ENCODE data around the gene RPH3AL. TPM values are rescaled to one million over a fixed set of nuclear protein-coding genes. Genes with fewer than 3 reads are reported as not detected.

Gene RPH3AL
- total and polyA plus RNA-seq, 7 experiments from 2014 or later: 0.84 to 19.6 (median 4.3) TPM

GRCh38 chr17:193426-193810 lies 159.2 kb downstream of the RPH3AL start:
- ATAC-seq (no peak), DNase-seq (no peak)
- no peaks in the 10 kb centered on the region for H3K36me3 Mint-ChIP-seq
- no peaks in the 10 kb centered on the region for H3K27me3 ChIP-seq (ENCODE audit: control insufficient read depth in 2 of 2, insufficient read depth in 2 of 2, low read length in 2 of 2)
- no peaks in the 10 kb centered on the region for H3K9me3 ChIP-seq (ENCODE audit: control insufficient read depth in 2 of 3, low read length in 3 of 3)
- ChIA-PET CTCF (no interaction called here), POLR2A (no interaction called here)
- peaks cover 0 to 2% (median 0%) of the 10 kb centered on the region in 11 donors for H3K9me3 Mint-ChIP-seq
- H3K27me3 Mint-ChIP-seq: peaks cover 0 to 8% (median 0%) of the 10 kb centered on the region in 5 donors
- H3K27ac ChIP-seq (ENCODE audit: low read depth, low read length): no peak overlapping the region
- H3K27ac Mint-ChIP-seq: no peak overlapping the region
- intact Hi-C loops (cut with micrococcal nuclease): no loop called here
- no peak overlapping the region for H3K4me3 ChIP-seq (ENCODE audit: low read length)
- no peaks in the 10 kb centered on the region for H3K36me3 ChIP-seq (ENCODE audit: control insufficient read depth in 2 of 3, insufficient read depth in 3 of 3, low read length in 3 of 3)
- no peaks in the 10 kb centered on the region for H3K4me1 ChIP-seq (ENCODE audit: control insufficient read depth in 2 of 2, insufficient read depth in 2 of 2, low read length in 2 of 2)
- H3K4me1 Mint-ChIP-seq: no peaks in the 10 kb centered on the region
- no peak overlapping the region for H3K4me3 Mint-ChIP-seq

DNA sequence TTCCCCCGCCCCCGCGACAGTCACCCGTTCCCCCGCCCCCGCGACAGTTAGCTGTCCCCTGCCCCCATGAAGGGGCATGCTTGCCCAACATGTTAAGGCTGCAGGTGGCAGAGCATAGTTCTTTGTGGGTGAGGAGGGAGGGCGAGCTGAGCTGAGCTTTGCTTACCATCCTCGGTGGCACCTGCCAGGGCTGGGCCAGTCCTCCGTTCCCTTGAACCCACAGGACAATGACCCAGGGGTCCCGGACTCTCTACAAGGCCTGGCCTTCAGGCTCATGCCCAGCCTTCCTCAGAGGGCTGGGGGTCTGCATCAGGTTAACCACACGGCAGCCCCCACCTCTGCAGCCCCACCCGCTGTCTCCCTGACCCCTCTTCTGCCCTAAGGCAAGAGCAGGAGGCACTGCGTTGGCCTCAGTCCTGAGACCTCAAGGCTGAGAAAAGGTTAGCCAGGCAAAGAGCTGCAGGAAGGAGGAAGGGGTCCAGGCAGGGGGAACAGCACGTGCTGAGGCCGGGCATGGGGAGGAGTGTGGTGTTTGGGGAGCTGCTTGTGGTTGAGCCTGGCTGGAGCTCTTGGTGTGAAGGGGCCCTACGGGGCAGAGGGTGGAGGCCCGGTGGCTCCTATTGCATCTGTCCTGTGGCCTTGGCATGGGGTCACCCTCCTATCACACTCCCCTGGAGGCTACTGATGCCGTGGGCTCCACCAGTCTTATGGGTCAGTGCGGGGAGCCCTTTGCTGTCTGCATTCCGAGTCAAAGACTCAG lies 159.8 kb downstream of the RPH3AL start:
- ATAC-seq: no peak
- H3K4me1 ChIP-seq (ENCODE audit: control insufficient read depth in 2 of 2, insufficient read depth in 2 of 2, low read length in 2 of 2): no peaks in the 10 kb centered on the region
- no peak overlapping the region for H3K4me3 ChIP-seq (ENCODE audit: low read length)
- H3K9me3 Mint-ChIP-seq: peaks cover 0 to 2% (median 0%) of the 10 kb centered on the region in 11 donors
- no peak overlapping the region for H3K27ac Mint-ChIP-seq
- intact Hi-C loops (cut with micrococcal nuclease): no loop called here
- CTCF ChIA-PET: no interaction called here
- no peaks in the 10 kb centered on the region for H3K36me3 Mint-ChIP-seq
- no peak overlapping the region for H3K27ac ChIP-seq (ENCODE audit: low read depth, low read length)
- H3K27me3 Mint-ChIP-seq: peaks cover 0 to 6% (median 0%) of the 10 kb centered on the region in 5 donors
- no peaks in the 10 kb centered on the region for H3K27me3 ChIP-seq (ENCODE audit: control insufficient read depth in 2 of 2, insufficient read depth in 2 of 2, low read length in 2 of 2)
- no peaks in the 10 kb centered on the region for H3K36me3 ChIP-seq (ENCODE audit: control insufficient read depth in 2 of 3, insufficient read depth in 3 of 3, low read length in 3 of 3)
- no peaks in the 10 kb centered on the region for H3K9me3 ChIP-seq (ENCODE audit: control insufficient read depth in 2 of 3, low read length in 3 of 3)
- no peaks in the 10 kb centered on the region for H3K4me1 Mint-ChIP-seq
- no peak for DNase-seq
- POLR2A ChIA-PET: no interaction called here
- no peak overlapping the region for H3K4me3 Mint-ChIP-seq

GRCh38 chr17:189444-189843 lies 163.2 kb downstream of the RPH3AL start:
- Histone ChIP-seq H3K4me1 (ENCODE audit: control insufficient read depth in 2 of 2, insufficient read depth in 2 of 2, low read length in 2 of 2) (no peaks in the 10 kb centered on the region), H3K27ac (ENCODE audit: low read depth, low read length) (no peak overlapping the region), H3K4me3 (ENCODE audit: low read length) (no peak overlapping the region), H3K9me3 (ENCODE audit: control insufficient read depth in 2 of 3, low read length in 3 of 3) (no peaks in the 10 kb centered on the region), H3K36me3 (ENCODE audit: control insufficient read depth in 2 of 3, insufficient read depth in 3 of 3, low read length in 3 of 3) (no peaks in the 10 kb centered on the region), H3K27me3 (ENCODE audit: control insufficient read depth in 2 of 2, insufficient read depth in 2 of 2, low read length in 2 of 2) (no peaks in the 10 kb centered on the region)
- Mint-ChIP-seq H3K9me3 (peaks cover 0 to 2% (median 0%) of the 10 kb centered on the region in 11 donors), H3K27me3 (peaks cover 0 to 16% (median 9%) of the 10 kb centered on the region in 5 donors), H3K4me1 (peaks cover 0 to 21% (median 0%) of the 10 kb centered on the region in 7 donors), H3K36me3 (no peaks in the 10 kb centered on the region), H3K27ac (peak overlapping the region in 1 of 9 donors; percentile 59), H3K4me3 (no peak overlapping the region)
- ATAC-seq (no peak), DNase-seq (no peak)
- ChIA-PET POLR2A (no interaction called here), CTCF (no interaction called here)
- intact Hi-C loops (cut with micrococcal nuclease): no loop called here

- Histone ChIP-seq H3K36me3 (ENCODE audit: control insufficient read depth in 2 of 3, insufficient read depth in 3 of 3, low read length in 3 of 3) (no peaks in the 10 kb centered on the region), H3K4me3 (ENCODE audit: low read length) (no peak overlapping the region), H3K9me3 (ENCODE audit: control insufficient read depth in 2 of 3, low read length in 3 of 3) (no peaks in the 10 kb centered on the region), H3K27me3 (ENCODE audit: control insufficient read depth in 2 of 2, insufficient read depth in 2 of 2, low read length in 2 of 2) (no peaks in the 10 kb centered on the region), H3K4me1 (ENCODE audit: control insufficient read depth in 2 of 2, insufficient read depth in 2 of 2, low read length in 2 of 2) (no peaks in the 10 kb centered on the region), H3K27ac (ENCODE audit: low read depth, low read length) (no peak overlapping the region)
- Mint-ChIP-seq H3K27ac (no peak overlapping the region), H3K9me3 (no peaks in the 10 kb centered on the region), H3K27me3 (peaks cover 19 to 40% (median 28%) of the 10 kb centered on the region in 5 donors), H3K4me1 (peaks cover 0 to 22% (median 2%) of the 10 kb centered on the region in 7 donors), H3K36me3 (peaks cover 0 to 2% (median 0%) of the 10 kb centered on the region in 5 donors), H3K4me3 (no peak overlapping the region)
- DNase-seq (no peak), ATAC-seq (no peak)
- intact Hi-C loops (cut with micrococcal nuclease): no loop called here
- ChIA-PET CTCF (no interaction called here), POLR2A (no interaction called here)
Measured at GRCh38 chr17:187130-187529, 165.5 kb downstream of the RPH3AL start.

DNA sequence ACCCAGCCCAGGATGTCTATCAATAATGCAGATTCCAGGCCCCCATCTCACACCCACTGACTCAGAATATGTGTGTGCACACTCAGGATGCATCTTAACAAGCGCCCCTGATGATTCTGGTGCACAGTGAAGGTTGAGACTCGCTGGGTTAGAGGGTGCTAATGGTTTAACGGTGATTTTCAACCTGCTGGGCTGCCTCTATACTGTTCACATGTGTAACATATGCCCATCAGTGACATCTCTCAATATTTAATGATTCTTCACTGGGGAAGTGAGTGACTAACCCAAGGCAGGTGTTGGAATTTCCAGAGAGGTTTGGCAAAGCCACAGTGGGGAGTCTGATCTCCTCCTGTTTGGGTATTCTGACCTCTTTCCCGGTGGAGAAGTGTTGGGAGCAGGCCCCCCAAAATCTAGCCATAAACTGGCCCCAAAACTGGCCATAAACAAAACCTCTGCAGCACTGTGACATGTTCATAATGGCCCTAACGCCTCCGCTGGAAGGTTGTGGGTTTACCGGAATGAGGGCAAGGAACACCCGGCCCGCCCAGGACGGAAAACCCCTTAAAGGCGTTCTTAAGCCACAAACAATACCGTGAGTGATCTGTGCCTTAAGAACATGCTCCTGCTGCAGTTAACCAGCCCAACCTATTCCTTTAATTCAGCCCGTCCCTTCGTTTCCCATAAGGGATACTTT lies 167.0 kb downstream of the RPH3AL start:
- Histone ChIP-seq H3K4me3 (ENCODE audit: low read length) (no peak overlapping the region), H3K36me3 (ENCODE audit: control insufficient read depth in 2 of 3, insufficient read depth in 3 of 3, low read length in 3 of 3) (no peaks in the 10 kb centered on the region), H3K27me3 (ENCODE audit: control insufficient read depth in 2 of 2, insufficient read depth in 2 of 2, low read length in 2 of 2) (peaks cover 0 to 4% of the 10 kb centered on the region in 2 donors), H3K9me3 (ENCODE audit: control insufficient read depth in 2 of 3, low read length in 3 of 3) (no peaks in the 10 kb centered on the region), H3K27ac (ENCODE audit: low read depth, low read length) (no peak overlapping the region), H3K4me1 (ENCODE audit: control insufficient read depth in 2 of 2, insufficient read depth in 2 of 2, low read length in 2 of 2) (no peaks in the 10 kb centered on the region)
- ChIA-PET POLR2A (no interaction called here), CTCF (no interaction called here)
- H3K4me1 Mint-ChIP-seq: peaks cover 0 to 25% (median 6%) of the 10 kb centered on the region in 7 donors
- ATAC-seq: no peak
- H3K9me3 Mint-ChIP-seq: no peaks in the 10 kb centered on the region
- DNase-seq: peak in 2 of 9 donors; percentile 21 to 64
- intact Hi-C loops (cut with micrococcal nuclease): no loop called here
- H3K27ac Mint-ChIP-seq: peak overlapping the region in 2 of 9 donors; percentile 62 to 73
- H3K27me3 Mint-ChIP-seq: peaks cover 23 to 43% (median 32%) of the 10 kb centered on the region in 5 donors
- peaks cover 0 to 5% (median 0%) of the 10 kb centered on the region in 5 donors for H3K36me3 Mint-ChIP-seq
- H3K4me3 Mint-ChIP-seq: peak overlapping the region in 3 of 10 donors; percentile 45 to 75 (median 46)

DNA sequence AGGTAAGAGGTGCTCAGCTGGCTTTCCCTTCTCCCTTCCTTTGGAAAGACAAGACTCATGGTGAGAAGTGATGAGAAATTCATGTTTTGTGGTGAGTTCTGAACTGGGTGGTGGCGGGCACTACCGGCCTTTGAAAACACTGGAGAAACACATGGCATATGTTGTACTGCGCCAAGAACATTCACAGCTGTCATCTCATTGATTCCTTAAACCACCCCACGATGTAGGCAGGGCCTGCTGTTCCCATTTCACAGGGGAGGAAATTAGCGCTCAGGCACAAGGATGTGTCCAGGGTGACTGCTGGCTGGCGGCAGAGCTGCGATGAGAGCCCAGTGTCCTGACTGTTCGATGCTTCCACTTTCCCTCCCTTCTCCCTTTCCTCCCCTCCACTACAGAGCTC lies 169.6 kb downstream of the RPH3AL start:
- H3K4me1 ChIP-seq (ENCODE audit: control insufficient read depth in 2 of 2, insufficient read depth in 2 of 2, low read length in 2 of 2): no peaks in the 10 kb centered on the region
- H3K4me3 ChIP-seq (ENCODE audit: low read length): no peak overlapping the region
- Mint-ChIP-seq H3K36me3 (peaks cover 0 to 5% (median 0%) of the 10 kb centered on the region in 5 donors), H3K4me1 (peaks cover 0 to 25% (median 6%) of the 10 kb centered on the region in 7 donors), H3K27me3 (peaks cover 28 to 52% (median 42%) of the 10 kb centered on the region in 5 donors), H3K4me3 (peak overlapping the region in 1 of 10 donors; percentile 73), H3K27ac (no peak overlapping the region), H3K9me3 (no peaks in the 10 kb centered on the region)
- POLR2A ChIA-PET: no interaction called here
- intact Hi-C loops (cut with micrococcal nuclease): no loop called here
- no peak overlapping the region for H3K27ac ChIP-seq (ENCODE audit: low read depth, low read length)
- DNase-seq (no peak), ATAC-seq (no peak)
- H3K27me3 ChIP-seq (ENCODE audit: control insufficient read depth in 2 of 2, insufficient read depth in 2 of 2, low read length in 2 of 2): peaks cover 0 to 7% of the 10 kb centered on the region in 2 donors
- no peaks in the 10 kb centered on the region for H3K9me3 ChIP-seq (ENCODE audit: control insufficient read depth in 2 of 3, low read length in 3 of 3)
- CTCF ChIA-PET: interaction anchor here (0.6 kb wide), 1 partner anchor 126 kb away, joined by 3 read pairs; no protein-coding TSS in a partner anchor
- H3K36me3 ChIP-seq (ENCODE audit: control insufficient read depth in 2 of 3, insufficient read depth in 3 of 3, low read length in 3 of 3): no peaks in the 10 kb centered on the region
